GM12878 (cell line): ENCODE data around the gene WDHD1. TPM values are rescaled to one million over a fixed set of nuclear protein-coding genes. Genes with fewer than 3 reads are reported as not detected.

ENCODE experiments used
- ATF7 ChIP-seq: fragments of 450-650 bp; IDR thresholded peaks from 2 replicates; pipeline ENCODE4 v1.6.1; 2016; ENCODE audit warnings: low read depth, mild to moderate bottlenecking
- BCL11A ChIP-seq: IDR thresholded peaks from 2 replicates; pipeline ENCODE4 v1.6.1; 2011; ENCODE audit warnings: low read depth, low read length
- BHLHE40 ChIP-seq, 2 experiments: fragments of 450-650 bp in 1 of 2; IDR thresholded peaks; 2 replicates each; pipeline ENCODE4 v1.6.1; 2011 to 2017; ENCODE audit warnings: low read depth in 2 of 2, borderline replicate concordance in 1 of 2, improper control_type of control experiment in 1 of 2, low read length in 1 of 2, mild to moderate bottlenecking in 1 of 2
- CBX3 ChIP-seq: fragments of 200-600 bp; sonication (generic); IDR thresholded peaks from 2 replicates; pipeline ENCODE4 v1.6.1; 2016; ENCODE audit warnings: low read depth, borderline replicate concordance
- CEBPB ChIP-seq, 2 experiments: fragments of 150-350 bp in 1 of 2; IDR thresholded peaks; 2 replicates each; pipeline ENCODE4 v1.6.1; 2012 to 2014; ENCODE audit warnings: low read depth in 2 of 2, low read length in 2 of 2, borderline replicate concordance in 1 of 2, inconsistent platforms in 1 of 2
- DPF2 ChIP-seq: fragments of 450-650 bp; IDR thresholded peaks from 2 replicates; pipeline ENCODE4 v1.6.1; 2017; ENCODE audit warnings: mild to moderate bottlenecking
- LARP7 ChIP-seq: fragments of 450-650 bp; IDR thresholded peaks from 2 replicates; pipeline ENCODE4 v1.6.1; 2017; ENCODE audit warnings: mild to moderate bottlenecking
- PML ChIP-seq: IDR thresholded peaks from 2 replicates; pipeline ENCODE4 v1.6.1; 2012; ENCODE audit warnings: low read length, inconsistent platforms
- POLR2A ChIP-seq: IDR thresholded peaks from 2 replicates; pipeline ENCODE4 v1.6.1; 2011; ENCODE audit warnings: low read depth, mild to moderate bottlenecking, low read length
- RB1 ChIP-seq: fragments of 450-650 bp; formaldehyde crosslinking; IDR thresholded peaks from 2 replicates; pipeline ENCODE4 v1.6.1; 2017; ENCODE audit warnings: mild to moderate bottlenecking, borderline replicate concordance
- SREBF1 ChIP-seq: IDR thresholded peaks from 2 replicates; pipeline ENCODE4 v1.6.1; 2012; ENCODE audit warnings: mild to moderate bottlenecking, low read length
- STAT3 ChIP-seq: IDR thresholded peaks from 2 replicates; pipeline ENCODE4 v1.6.1; 2011; ENCODE audit warnings: low read depth, low read length, improper control_type of control experiment
- ZNF207 ChIP-seq: fragments of 450-650 bp; IDR thresholded peaks from 2 replicates; pipeline ENCODE4 v1.6.1; 2014; ENCODE audit warnings: antibody characterized with exemption, mild to moderate bottlenecking, borderline replicate concordance
- ZNF384 ChIP-seq: IDR thresholded peaks from 2 replicates; pipeline ENCODE4 v1.6.1; 2012; ENCODE audit warnings: low read depth, mild to moderate bottlenecking, low read length, improper control_type of control experiment, borderline replicate concordance
- polyA plus RNA-seq, 11 experiments: library from polyadenylated mRNA; depleted of rRNA in 4 of 11; unstranded in 6 of 11; stranded (reverse) in 5 of 11; fragments of >200 nt; fragmentation: Nextera tagmentation in 4 of 11; fragmentation: Illumina TruSeq in 1 of 11; extraction: Ambion mirVana in 4 of 11; extraction: Trizol in 1 of 11; gene quantifications; 1 replicate in 1 of 11; 2 replicates in 10 of 11; pipeline versions ENCODE4 v1.2.1 to v1.2.3, GENCODE V29; 2011 to 2016; ENCODE audit warnings: inconsistent platforms in 2 of 11, missing spikeins in 2 of 11, low read depth in 1 of 11
- total RNA-seq, 4 experiments: library from RNA; depleted of rRNA in 3 of 4; stranded (reverse); fragments of >200 nt in 3 of 4; fragmentation: Illumina TruSeq in 1 of 4; extraction: Trizol in 1 of 4; gene quantifications; 2 replicates each; pipeline versions ENCODE4 v1.2.1 to v1.2.3, GENCODE V29; 2013 to 2021
- TF ChIP-seq, protein P1 (sequence below): IDR thresholded peaks from 2 replicates; pipeline ENCODE4 v1.6.1; 2012; ENCODE audit warnings: low read depth, low read length, improper control_type of control experiment
- TF ChIP-seq, protein P2 (sequence below): fragments of 450-650 bp; conservative IDR thresholded peaks from 2 replicates; pipeline ENCODE4 v1.6.1; 2017; ENCODE audit warnings: mild to moderate bottlenecking, moderate library complexity
- TF ChIP-seq, protein P3 (sequence below): fragments of 450-650 bp; IDR thresholded peaks from 2 replicates; pipeline ENCODE4 v1.6.1; 2017; ENCODE audit warnings: mild to moderate bottlenecking, moderate library complexity
- TF ChIP-seq, protein P4 (sequence below): fragments of 450-650 bp; IDR thresholded peaks from 2 replicates; pipeline ENCODE4 v1.6.1; 2014; ENCODE audit warnings: mild to moderate bottlenecking
- TF ChIP-seq, protein P5 (sequence below): IDR thresholded peaks from 2 replicates; pipeline ENCODE4 v1.6.1; 2011; ENCODE audit warnings: mild to moderate bottlenecking, low read depth, low read length, moderate library complexity; ENCODE audit not compliant: insufficient replicate concordance

The WDHD1 gene
- total and polyA plus RNA-seq, 10 of the 15 experiments (the other 5 are each of a cell fraction or from before 2014, with no cell fraction given): 11.3 to 50.5 (median 32.6) TPM

DNA sequence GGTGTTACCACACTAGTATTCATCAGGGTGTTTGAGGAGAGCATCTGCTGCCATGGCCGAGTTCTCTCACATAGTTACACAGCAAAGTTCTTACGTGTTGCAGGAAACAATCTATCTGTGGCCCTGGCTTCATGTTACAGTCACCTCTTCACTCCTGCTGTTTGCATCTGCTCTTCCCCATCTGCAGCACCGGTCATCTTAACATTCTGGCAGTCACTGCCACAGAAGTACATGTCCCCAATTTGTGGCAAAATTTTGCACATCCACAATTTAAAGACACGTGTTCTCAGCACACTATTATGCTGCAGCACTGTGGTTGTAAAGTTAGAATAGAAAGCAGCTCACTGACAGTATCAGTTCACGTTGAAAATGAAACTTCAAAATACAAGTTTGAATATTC lies 47.8 kb upstream of the WDHD1 start (continued):
- TF ChIP-seq, protein P1, sequence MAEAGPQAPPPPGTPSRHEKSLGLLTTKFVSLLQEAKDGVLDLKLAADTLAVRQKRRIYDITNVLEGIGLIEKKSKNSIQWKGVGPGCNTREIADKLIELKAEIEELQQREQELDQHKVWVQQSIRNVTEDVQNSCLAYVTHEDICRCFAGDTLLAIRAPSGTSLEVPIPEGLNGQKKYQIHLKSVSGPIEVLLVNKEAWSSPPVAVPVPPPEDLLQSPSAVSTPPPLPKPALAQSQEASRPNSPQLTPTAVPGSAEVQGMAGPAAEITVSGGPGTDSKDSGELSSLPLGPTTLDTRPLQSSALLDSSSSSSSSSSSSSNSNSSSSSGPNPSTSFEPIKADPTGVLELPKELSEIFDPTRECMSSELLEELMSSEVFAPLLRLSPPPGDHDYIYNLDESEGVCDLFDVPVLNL: no peak
- TF ChIP-seq STAT3 (no peak), SREBF1 (no peak), CBX3 (no peak), ZNF207 (no peak), POLR2A (peak; percentile 27; the same call in 1 of the 2 replicates), BCL11A (no peak; the same call in 1 of the 2 replicates), ZNF384 (no peak), PML (0 out of 2 replicates have a peak, but pooled peaks have one; percentile 30), RB1 (no peak), LARP7 (no peak), CEBPB (IDR thresholded peaks at IDR 0.05; ENCODE audit: borderline replicate concordance in 1 of 2, low read depth in 2 of 2, low read length in 2 of 2) (no peak), BHLHE40 (IDR thresholded peaks at IDR 0.05; ENCODE audit: borderline replicate concordance in 1 of 2, low read depth in 2 of 2, low read length in 1 of 2) (peak; percentile 79 to 83), ATF7 (peak; percentile 55), DPF2 (peak; percentile 75)
- TF ChIP-seq, protein P2, sequence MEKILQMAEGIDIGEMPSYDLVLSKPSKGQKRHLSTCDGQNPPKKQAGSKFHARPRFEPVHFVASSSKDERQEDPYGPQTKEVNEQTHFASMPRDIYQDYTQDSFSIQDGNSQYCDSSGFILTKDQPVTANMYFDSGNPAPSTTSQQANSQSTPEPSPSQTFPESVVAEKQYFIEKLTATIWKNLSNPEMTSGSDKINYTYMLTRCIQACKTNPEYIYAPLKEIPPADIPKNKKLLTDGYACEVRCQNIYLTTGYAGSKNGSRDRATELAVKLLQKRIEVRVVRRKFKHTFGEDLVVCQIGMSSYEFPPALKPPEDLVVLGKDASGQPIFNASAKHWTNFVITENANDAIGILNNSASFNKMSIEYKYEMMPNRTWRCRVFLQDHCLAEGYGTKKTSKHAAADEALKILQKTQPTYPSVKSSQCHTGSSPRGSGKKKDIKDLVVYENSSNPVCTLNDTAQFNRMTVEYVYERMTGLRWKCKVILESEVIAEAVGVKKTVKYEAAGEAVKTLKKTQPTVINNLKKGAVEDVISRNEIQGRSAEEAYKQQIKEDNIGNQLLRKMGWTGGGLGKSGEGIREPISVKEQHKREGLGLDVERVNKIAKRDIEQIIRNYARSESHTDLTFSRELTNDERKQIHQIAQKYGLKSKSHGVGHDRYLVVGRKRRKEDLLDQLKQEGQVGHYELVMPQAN: 0 out of 2 replicates have a peak, but pooled peaks have one; percentile 36
- TF ChIP-seq, protein P3, sequence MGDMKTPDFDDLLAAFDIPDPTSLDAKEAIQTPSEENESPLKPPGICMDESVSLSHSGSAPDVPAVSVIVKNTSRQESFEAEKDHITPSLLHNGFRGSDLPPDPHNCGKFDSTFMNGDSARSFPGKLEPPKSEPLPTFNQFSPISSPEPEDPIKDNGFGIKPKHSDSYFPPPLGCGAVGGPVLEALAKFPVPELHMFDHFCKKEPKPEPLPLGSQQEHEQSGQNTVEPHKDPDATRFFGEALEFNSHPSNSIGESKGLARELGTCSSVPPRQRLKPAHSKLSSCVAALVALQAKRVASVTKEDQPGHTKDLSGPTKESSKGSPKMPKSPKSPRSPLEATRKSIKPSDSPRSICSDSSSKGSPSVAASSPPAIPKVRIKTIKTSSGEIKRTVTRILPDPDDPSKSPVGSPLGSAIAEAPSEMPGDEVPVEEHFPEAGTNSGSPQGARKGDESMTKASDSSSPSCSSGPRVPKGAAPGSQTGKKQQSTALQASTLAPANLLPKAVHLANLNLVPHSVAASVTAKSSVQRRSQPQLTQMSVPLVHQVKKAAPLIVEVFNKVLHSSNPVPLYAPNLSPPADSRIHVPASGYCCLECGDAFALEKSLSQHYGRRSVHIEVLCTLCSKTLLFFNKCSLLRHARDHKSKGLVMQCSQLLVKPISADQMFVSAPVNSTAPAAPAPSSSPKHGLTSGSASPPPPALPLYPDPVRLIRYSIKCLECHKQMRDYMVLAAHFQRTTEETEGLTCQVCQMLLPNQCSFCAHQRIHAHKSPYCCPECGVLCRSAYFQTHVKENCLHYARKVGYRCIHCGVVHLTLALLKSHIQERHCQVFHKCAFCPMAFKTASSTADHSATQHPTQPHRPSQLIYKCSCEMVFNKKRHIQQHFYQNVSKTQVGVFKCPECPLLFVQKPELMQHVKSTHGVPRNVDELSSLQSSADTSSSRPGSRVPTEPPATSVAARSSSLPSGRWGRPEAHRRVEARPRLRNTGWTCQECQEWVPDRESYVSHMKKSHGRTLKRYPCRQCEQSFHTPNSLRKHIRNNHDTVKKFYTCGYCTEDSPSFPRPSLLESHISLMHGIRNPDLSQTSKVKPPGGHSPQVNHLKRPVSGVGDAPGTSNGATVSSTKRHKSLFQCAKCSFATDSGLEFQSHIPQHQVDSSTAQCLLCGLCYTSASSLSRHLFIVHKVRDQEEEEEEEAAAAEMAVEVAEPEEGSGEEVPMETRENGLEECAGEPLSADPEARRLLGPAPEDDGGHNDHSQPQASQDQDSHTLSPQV: 0 out of 2 replicates have a peak, but pooled peaks have one; percentile 45
- TF ChIP-seq, protein P4, sequence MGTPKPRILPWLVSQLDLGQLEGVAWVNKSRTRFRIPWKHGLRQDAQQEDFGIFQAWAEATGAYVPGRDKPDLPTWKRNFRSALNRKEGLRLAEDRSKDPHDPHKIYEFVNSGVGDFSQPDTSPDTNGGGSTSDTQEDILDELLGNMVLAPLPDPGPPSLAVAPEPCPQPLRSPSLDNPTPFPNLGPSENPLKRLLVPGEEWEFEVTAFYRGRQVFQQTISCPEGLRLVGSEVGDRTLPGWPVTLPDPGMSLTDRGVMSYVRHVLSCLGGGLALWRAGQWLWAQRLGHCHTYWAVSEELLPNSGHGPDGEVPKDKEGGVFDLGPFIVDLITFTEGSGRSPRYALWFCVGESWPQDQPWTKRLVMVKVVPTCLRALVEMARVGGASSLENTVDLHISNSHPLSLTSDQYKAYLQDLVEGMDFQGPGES: no peak
- TF ChIP-seq, protein P5, sequence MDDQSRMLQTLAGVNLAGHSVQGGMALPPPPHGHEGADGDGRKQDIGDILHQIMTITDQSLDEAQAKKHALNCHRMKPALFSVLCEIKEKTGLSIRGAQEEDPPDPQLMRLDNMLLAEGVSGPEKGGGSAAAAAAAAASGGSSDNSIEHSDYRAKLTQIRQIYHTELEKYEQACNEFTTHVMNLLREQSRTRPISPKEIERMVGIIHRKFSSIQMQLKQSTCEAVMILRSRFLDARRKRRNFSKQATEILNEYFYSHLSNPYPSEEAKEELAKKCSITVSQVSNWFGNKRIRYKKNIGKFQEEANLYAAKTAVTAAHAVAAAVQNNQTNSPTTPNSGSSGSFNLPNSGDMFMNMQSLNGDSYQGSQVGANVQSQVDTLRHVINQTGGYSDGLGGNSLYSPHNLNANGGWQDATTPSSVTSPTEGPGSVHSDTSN: no peak
